BJ (cell line): ENCODE data around the gene PREP. TPM values are rescaled to one million over a fixed set of nuclear protein-coding genes. Genes with fewer than 3 reads are reported as not detected.

Source experiments
- CTCF ChIA-PET: fragments of 350-600 bp; formaldehyde crosslinking; extraction: SDS; loops from one replicate; lab custom pipeline; 2021; ENCODE audit warnings: antibody characterized with exemption, inconsistent platforms; lab: Yijun Ruan, JAX
- POLR2A ChIA-PET: fragments of 300-600 bp; sonication (Branson Sonifier 250); formaldehyde crosslinking; extraction: SDS; loops from one replicate; lab custom pipeline; 2021; ENCODE audit warnings: antibody characterized with exemption; lab: Charles Lee
- DNase-seq: peaks from one replicate; pipeline ENCODE4 v3.0.0-alpha.2; 2011; ENCODE audit warnings: low read depth
- H3K27me3 ChIP-seq: 2 replicates; pipeline ENCODE4 v1.6.0; 2011; ENCODE audit warnings: low read length; ENCODE audit not compliant: control insufficient read depth, insufficient read depth
- H3K36me3 ChIP-seq: 2 replicates; pipeline ENCODE4 v1.5.1; 2011; ENCODE audit warnings: low read length; ENCODE audit not compliant: control insufficient read depth, insufficient read depth
- H3K4me3 ChIP-seq: 2 replicates; pipeline ENCODE4 v1.5.1; 2011; ENCODE audit warnings: low read depth, mild to moderate bottlenecking, control low read depth, low read length
- CTCF ChIP-seq: IDR thresholded peaks from 2 replicates; pipeline ENCODE4 v1.5.1; 2011; ENCODE audit warnings: low read depth, mild to moderate bottlenecking, control low read depth, inconsistent platforms, low read length, moderate library complexity; ENCODE audit not compliant: insufficient read depth
- polyA plus RNA-seq: library from polyadenylated mRNA; depleted of rRNA; stranded (reverse); fragments of >200 nt; gene quantifications from 2 replicates; pipeline ENCODE4 v1.2.3, GENCODE V29; 2011

The PREP gene
- polyA plus RNA-seq, 1 experiment, result 10.8 TPM

- CTCF ChIA-PET, result no interaction called here
- POLR2A ChIA-PET, result no interaction called here
Measured at GRCh38 chr6:105321207-105321606, 81.7 kb downstream of the PREP start.

GRCh38 chr6:105320765-105321164 is 82.1 kb downstream of the PREP start:
- DNase-seq, result no peak
- POLR2A ChIA-PET, result no interaction called here
- CTCF ChIA-PET, result no interaction called here
- TF ChIP-seq CTCF, result no peak
- Histone ChIP-seq H3K27me3 (no peaks in the 10 kb centered on the region), H3K36me3 (peaks cover 3% of the 10 kb centered on the region; the same call in 1 of the 2 replicates), H3K4me3 (no peak overlapping the region)

More at GRCh38 chr6:105321207-105321606, 81.7 kb downstream of the PREP start:
- Histone ChIP-seq H3K4me3 (no peak overlapping the region), H3K27me3 (no peaks in the 10 kb centered on the region), H3K36me3 (peaks cover 3% of the 10 kb centered on the region; the same call in 1 of the 2 replicates)
- TF ChIP-seq CTCF, result no peak
- no peak for DNase-seq

- no peak for DNase-seq
- no peaks in the 10 kb centered on the region for H3K27me3 ChIP-seq
- ChIA-PET POLR2A (no interaction called here), CTCF (no interaction called here)
- TF ChIP-seq CTCF, result no peak
- H3K36me3 ChIP-seq, result peaks cover 3% of the 10 kb centered on the region; the same call in 1 of the 2 replicates
- H3K4me3 ChIP-seq, result no peak overlapping the region
Measured at GRCh38 chr6:105320271-105320670, 82.6 kb downstream of the PREP start.

GRCh38 chr6:105319331-105319730 is 83.6 kb downstream of the PREP start:
- Histone ChIP-seq H3K4me3 (no peak overlapping the region), H3K36me3 (peaks cover 3% of the 10 kb centered on the region; the same call in 1 of the 2 replicates), H3K27me3 (no peaks in the 10 kb centered on the region)
- DNase-seq, result no peak
- POLR2A ChIA-PET, result no interaction called here
- TF ChIP-seq CTCF, result no peak
- CTCF ChIA-PET, result interaction anchor here (0.8 to 1.0 kb wide), 2 partner anchors 16 to 19 kb away, joined by 3 read pairs; no protein-coding TSS in a partner anchor

GRCh38 chr6:105318660-105319059 is 84.2 kb downstream of the PREP start:
- DNase-seq, result no peak
- Histone ChIP-seq H3K27me3 (no peaks in the 10 kb centered on the region), H3K4me3 (no peak overlapping the region), H3K36me3 (peaks cover 3% of the 10 kb centered on the region; the same call in 1 of the 2 replicates)
- ChIA-PET POLR2A (no interaction called here), CTCF (interaction anchor here (0.8 to 1.3 kb wide), 3 partner anchors 8 to 18 kb away, joined by 3 read pairs; no protein-coding TSS in a partner anchor)
- no peak for TF ChIP-seq CTCF
